GM18861 (cell line): ENCODE results near the gene SCARB1.

Experiments
- ATAC-seq: cut with Tn5 transposase; IDR thresholded peaks from one replicate; pipeline ENCODE4 v1.9.1; 2021; ENCODE audit not compliant: unreplicated experiment

Gene SCARB1

DNA sequence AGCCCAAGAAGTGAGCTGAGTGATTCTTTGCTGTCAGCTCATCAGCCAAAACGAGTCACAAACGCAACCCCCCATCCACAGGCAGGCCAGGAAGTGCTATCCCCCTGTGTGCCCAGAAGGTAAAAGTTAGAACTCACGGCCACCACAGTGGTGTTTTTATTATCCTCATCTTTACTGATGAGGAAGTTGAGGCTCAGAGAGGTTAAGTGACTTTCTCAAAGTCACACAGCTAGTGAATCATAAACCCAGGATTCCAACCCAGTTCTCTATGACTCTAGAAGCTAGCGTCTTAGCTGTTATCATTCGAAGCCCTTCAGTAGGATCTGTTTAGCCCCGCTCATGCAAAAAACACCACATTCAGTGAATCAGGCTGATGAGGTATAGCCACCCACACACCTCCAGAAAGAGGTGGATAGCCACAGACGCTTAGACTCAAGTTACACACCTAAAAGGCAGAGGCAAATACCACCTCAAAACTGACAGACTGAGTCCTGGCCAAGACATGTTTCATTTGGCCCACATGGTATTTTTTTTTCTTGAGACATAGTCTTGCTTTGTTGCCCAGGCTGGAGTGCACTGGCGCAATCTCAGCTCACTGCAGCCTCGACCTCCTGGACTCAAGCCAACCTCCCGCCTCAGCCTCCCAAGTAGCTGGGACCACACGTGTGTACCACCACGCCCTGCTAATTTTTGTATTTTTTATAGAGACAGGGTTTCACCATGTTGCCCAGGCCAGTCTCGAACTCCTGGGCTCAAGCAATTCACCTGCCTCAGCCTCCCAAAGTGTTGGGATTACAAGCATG, 100.7 kb downstream of the SCARB1 start:
- ATAC-seq: no peak

DNA sequence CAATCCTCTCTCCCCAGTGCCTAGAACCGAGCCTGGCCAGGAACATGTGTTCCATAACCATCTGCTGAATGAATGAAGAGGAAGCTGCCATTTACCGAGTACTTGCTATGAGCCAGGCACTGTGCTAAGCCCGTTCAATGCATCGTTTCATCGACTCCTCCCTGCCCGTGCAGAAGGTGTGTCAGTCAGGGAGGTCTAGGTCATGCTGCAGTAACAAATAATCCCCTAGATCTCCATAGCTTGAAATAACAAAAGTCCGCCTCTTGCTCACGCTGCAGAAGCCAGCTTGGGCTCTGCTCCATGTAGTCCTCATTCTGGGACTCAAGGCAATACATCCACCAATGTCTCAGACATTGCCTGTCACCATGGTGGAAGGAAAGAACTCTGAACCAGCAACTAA, 101.3 kb downstream of the SCARB1 start:
- ATAC-seq: no peak

DNA sequence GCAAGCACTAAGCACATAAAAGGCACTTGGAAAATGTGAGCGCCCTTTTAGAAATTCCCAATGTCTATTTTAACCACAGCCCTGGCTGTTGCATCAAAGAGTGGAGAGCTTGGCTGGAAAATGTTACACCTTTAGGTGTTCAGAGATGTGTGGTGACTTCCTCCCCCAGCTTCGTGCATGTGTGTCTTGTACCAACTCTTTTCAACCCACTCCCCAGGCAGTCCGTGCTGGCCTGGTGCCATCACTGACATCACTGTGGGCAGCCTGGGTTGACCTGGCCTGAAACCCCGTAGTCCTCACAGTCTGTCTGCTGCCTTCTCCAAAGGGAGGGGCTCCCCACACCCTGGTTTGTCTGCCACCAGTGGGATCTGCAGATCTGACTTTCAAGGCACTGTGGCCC, 101.8 kb downstream of the SCARB1 start:
- no peak for ATAC-seq

DNA sequence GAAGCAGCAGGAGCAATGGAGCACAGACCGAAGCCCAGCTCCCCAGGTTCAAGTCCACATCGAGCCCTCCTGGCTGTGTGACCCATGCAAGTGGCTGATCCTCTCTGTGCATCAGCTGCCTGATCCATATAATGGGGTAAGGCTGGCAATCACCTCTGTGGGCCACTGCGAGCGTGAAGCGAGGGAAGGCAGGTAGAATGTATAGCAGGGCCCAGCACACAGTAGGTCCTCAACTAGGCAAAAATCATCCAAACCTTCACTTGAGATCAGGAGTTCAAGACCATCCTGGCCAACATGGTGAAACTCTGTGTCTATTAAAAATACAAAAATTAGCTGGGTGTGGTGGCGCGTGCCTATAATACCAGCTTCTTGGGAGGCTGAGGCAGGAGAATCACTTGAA, 102.6 kb downstream of the SCARB1 start:
- ATAC-seq: no peak

DNA sequence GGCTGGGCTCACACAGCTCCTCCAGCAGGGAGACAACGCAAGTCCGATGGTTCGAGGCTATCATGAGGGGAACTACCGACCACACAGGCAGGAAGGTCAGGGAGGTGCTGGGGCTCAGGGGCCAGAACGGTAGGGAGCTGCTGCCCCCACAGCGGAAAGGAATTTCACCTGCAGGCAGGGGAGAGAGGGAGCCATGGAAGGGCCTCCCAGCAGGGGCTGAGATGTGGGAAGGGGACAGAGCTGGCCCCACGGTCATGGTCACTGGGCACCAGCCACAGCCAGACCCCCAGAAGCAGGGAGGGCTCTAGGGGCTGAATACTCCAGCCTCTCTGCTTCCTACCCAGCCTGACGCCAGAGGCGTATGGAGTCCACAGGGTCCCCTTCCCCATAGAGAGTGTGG, 103.1 kb downstream of the SCARB1 start:
- ATAC-seq: no peak

DNA sequence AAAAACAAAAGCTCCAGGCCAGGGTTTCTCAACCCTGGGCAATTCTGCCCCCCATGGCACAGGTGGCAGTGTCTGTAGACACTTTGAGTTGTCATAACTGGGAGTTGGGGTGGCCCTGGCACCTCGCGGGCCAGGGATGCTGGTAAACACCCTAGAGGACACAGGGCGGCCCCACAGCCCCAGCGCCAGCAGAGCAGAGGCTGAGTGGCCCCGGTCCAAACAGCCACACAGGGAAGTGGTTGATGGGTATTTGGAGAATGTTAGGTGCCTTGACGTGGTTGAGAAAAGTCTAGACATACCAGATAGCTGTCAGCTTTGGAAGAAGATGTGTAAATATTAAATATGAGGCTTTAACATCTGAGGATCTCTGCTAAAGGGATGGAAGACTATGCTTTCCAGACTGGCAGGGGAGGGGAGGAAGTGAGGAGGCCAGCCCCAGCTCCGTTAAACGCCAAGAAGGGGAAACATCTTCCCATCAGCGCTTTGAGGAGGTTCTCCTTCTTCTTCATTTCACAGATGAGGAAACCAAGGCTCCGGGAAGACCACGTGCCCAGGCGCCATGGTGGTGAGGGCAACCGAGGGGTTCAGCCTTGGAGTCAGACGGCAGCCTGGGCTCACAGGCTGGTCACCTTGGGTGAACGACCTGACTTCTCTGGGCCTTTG, 103.7 kb downstream of the SCARB1 start:
- ATAC-seq: no peak

DNA sequence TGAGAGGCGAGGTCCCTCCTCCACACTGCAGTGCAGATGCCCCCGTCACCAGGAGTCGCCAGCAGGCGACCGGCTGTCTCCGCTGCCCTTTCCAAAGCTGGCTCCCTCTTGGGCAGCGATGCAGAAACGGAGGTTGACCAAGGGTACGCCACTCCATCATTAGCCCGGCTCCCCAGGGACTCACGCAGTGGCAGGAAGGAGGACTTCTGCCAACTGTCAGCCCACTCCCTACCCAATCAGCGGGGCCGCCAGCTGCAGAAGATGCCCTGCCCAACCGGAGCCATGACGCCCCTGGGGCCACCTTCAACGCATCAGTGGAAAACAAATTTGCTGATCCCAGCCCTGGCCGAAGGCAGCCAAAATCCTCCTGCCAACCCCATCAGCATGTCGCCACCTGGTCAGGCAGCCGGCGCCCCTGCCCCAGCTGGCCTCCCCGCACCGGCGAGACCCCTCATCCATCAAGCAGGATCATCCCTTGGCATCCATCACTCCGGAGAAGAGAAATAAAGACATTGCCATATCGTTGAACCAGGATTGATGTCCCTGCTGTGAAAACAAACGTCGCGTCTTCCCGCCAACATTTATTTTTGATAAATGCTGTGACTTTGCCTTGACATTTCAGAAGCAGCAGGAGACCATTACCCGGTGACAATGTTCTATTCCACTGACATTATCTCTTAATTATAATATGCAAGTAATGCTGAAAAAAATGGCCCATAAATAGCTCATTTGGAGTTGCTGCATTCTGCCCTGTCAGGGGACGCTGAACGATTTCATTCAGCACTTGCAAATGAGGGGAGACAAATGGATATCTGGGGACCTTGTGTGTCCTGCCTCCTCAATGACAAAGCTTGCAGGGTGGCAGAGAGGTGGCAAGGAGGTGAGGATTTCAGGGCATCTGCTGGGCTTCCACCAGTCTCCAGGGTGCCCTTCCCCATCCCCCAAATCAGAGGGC, 105.1 kb downstream of the SCARB1 start:
- ATAC-seq: no peak

DNA sequence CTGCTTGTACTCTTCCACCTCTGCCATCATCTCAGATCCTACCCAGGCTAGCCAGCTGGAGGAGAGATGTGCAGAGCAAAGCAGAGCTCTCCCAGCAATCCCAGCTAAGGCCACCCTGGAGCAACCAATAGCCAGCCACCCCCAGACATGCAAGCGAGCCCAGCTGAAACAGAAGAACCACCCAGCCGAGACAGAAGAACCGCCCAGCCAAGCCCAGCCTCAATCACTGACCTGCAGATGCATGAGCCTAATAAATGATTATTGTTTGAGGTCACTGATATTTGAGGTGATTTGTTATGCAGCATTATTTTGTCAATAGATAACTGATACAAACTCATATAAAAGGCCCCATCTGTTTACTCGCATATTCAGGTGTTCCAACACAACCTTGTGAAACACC, 106.3 kb downstream of the SCARB1 start:
- ATAC-seq: no peak

DNA sequence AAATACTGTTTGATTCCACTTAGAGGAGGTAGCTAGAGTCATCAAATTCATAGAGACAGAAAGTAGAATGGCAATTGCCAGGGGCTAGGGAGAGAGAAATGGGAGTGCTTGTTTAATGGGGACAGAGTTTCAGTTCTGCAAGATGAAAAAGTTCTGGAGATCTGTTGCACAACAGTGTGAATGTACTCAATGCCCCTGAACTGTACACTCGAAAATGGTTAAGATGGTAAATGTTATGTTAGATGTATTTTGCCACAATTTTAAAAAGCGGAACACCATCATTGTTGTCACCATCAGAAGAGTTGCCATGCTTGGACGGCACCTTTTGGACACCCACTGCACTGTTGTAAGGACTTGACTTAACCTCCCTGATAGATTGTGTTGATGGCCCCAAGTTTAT, 106.9 kb downstream of the SCARB1 start:
- no peak for ATAC-seq

DNA sequence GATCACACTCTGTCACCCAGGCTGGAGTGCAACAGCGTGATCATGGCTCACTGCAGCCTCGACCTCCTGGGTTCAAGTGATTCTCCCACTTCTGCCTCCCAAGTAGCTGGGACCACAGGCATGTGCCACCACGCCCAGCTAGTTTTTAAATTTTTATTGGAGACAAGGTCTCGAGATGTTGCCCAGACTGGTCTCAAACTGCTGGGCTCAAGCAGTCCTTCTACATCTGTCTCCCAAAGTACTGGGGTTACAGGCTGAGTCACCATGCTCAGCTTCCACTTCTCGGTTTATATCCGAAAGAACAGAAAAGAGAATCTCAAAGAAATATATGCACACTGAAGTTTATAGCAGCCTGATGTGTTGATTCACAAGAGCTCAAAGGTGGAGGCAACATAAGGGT, 107.5 kb downstream of the SCARB1 start:
- ATAC-seq: no peak

DNA sequence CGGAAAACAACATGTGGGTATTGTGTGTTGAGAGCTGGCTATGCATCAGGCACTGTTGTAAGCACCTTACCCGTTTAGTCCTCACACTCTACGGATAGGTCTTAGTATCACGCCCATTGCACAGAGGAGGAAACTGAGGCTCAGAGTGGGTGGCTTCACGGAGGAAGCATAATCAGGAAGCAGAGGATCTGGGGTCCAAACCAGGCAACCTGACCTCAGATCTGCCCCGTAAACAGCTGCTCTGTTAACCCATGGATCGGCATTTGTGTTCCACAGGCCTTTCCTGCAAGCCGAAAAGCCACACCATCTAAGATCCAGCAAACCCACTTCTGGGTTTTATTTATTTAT, 107.9 kb downstream of the SCARB1 start:
- no peak for ATAC-seq

DNA sequence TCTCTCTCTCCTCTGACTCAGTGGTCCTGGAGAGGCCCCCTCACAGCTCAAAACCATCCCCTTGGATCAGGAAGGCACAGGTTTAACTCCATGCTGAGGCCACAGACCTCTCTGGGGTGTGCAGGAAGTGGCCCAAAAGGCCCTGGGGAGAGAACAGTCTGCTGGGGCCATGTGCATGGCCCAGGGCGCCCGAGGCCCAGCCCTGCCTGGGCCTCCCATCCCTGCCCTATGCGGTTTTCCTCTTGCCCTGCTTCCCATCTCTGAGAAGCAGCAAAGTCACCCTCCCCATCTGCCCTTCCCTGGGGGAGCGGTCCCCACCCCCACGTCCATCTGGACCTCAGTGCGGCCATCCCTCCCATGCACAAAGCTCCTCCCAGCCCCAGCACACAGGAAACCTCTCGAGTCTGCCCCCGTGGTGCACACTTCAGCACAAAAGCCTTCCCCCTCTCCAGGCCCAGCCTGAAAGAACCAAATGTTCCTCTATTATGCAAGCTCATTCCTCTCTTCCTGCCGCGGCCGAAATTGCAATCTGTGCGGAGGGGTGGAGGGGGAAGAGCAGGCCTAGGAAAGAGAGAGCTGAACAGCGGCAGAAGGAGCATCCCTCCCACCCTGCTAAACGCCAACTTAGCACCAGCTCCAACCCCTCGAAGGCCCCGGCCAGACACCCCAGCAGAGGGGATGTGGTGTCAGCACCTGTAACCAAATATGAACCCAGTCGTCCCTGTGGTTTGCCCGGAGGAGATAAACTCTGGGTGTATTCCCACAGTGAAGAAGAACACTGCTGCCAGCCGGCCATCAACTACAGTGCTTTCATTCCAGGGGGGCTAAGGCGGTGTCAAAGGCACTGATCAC, 108.5 kb downstream of the SCARB1 start:
- no peak for ATAC-seq

DNA sequence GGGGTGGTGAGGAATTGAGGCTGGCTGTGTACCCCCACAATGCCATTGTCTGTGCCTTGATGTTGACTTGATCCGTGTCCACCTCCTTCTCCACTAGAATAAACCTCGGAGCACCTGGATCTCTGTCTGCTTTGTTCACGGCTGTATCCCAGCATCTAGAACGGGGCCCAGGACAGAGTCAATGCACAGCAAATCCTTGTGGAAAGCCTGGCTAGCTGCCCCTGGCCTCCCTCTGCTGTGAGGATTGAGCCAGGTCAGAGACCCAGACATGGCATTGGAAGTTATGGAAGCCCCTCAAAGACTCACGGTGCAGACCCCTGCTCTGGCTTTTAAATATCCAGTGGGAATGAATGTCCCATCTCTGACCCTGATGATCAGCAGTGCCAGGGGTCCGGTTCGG, 109.2 kb downstream of the SCARB1 start:
- ATAC-seq: no peak

DNA sequence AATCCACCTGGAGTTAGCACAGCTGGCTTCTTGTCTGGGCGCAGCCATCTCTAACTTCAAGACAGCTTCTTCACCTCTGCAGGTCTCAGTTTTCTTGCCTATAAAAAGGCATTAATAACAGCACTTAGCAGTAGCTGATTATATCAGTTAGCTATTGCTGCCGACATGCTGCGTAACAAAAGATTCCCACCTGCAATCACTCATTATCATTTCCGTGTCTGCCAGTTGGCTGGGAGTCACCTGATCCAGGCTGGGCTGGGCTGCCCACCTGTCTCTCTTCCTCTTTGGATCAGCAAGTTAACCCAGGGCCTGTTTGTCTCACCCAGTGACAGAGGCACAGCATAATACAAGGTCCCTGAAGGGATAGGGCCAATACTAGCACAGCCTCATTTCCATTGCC, 109.7 kb downstream of the SCARB1 start:
- ATAC-seq: no peak

DNA sequence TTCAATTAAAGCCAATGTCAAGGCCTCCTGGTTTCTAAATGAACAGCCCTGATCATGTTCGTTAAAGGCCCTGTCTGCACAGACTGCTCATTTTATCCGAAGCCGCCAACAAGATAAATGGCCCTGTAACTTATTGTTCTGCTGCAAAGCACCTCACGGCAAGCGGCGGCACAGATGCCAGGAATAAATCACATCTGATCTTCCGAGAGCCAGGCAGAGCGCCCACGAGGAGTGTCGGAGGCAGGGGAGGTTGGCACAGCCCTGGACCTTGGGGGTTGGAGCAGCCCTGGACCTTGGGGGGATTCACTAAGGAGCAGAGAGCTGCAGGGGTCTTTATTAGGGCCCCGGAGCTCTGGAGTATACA, 110.5 kb downstream of the SCARB1 start:
- no peak for ATAC-seq

DNA sequence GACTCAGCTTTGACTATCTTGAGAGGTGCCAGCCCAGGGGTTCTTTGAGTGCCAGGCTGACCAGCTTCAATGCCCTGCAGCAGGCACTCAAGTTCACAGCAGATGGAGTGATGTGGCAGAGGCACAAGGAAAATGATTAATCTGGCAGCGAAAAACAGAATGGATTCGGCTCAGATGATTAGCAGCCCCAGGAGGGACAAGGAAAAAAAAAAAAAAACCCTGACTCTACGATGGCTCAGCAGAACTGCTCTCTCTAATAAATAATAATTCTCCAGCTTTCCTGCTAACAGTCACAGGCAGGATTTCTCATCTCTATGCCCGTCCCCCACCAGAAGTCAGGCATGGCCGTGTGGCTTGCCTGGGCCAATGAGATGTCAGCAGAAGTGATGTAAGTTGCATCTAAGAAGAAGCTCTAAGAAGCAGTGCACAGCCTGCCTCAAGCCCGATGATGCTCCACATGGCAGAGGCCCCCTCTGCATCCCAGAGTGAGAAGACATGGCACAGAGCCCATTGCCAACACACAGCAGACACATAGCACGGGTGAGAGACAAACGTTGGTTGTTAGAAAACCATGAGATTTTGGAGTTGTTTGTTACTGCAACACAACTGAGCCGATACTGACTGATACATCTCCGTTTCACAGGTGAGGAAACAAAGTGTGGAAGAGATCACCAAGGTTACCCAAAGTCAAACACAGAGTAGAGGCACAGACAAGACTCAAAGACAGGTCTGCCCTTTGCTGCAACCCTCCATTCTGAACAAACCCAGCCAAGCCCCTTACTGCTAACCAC, 111.0 kb downstream of the SCARB1 start:
- no peak for ATAC-seq

DNA sequence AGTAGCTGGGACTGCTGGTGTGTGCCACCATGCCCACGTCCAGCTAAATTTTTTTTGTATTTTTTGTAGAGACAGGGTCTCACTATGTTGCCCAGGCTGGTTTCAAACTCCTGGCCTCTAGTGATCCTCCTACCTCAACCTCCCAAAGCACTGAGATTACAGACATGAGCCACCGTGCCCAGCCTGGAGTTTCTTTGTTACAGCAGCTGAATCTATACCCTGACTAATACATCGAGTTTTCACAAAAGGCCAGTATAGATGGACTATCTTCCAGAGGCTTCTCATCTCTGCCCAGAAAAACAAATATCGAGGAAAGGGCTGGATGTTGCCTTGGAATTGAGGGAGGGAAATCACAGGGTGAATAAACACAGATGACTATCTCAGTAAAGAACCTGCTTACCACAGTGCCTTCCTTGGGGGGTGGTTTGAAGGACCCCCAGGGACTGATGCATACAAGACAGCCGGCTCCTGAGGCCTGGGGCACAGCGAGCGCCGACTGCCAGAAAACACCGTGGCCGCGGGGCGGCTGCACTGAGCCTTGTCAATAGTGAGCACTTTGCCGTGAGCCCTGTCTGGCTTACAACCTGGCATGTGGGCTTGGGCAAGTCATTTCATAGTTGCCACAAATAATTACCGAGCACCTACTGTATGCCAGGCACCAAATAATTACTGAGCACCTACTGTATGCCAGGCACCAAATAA, 111.9 kb downstream of the SCARB1 start:
- ATAC-seq: no peak

DNA sequence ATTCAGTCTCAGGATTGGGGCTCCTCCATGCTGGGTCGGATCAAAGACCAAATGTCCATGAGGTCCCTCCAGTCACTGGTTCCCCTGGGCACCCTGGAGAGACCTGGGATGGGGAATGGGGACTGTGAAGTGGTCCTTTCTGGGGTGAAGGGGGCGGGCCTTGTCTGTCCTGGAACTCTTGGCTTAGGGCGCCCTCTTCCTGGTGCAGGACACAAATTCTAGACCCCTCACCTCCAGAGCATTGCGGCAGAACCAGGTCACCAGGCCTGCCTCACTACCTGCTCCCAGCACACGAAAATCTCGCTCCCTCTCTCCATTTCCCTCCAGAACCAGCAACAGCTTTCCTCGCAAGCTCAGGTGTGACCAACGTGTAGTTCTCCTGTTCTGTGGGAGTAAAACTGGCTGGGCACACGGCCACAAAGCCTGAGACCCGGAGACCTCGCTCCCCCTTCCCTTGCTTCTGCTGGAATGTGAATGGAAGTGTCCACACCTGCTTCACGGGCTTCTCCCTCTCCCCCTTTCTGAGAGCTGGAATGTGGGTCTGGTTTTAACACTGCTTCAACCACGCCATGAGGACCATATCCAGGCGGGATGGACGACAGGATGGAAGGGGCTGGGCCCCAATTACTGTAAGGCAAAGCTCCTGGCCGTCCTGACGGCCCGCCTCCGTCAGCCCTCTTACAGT, 112.7 kb downstream of the SCARB1 start:
- ATAC-seq: no peak

DNA sequence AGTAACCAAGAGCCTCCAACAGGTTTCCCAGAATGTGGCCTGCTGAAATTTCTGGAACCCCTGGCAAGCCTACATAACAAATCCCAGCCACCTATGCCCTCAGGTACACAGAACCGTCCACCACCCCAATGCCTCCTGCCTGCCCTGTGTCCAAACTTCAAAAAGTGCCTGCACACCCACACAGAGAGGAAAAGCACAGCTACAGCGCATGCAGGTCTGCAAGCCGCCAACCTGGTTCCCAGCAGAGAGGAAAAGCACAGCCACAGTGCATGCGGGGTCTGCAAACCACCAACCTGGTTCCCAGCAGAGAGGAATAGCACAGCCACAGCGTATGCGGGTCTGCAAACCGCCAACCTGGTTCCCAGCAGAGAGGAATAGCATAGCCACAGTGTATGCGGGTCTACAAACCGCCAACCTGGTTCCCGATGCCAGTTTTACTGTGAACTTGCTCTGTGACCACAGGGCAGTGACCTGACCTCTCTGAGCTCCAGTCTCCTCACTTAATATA, 113.5 kb downstream of the SCARB1 start:
- ATAC-seq: no peak
